ENCODE data around the gene PDE3A.

Gene PDE3A

GRCh38 chr12:20495997-20496396 lies 127.7 kb downstream of the PDE3A start:
- DNase-seq (ENCODE audit: low read depth): no peak

DNA sequence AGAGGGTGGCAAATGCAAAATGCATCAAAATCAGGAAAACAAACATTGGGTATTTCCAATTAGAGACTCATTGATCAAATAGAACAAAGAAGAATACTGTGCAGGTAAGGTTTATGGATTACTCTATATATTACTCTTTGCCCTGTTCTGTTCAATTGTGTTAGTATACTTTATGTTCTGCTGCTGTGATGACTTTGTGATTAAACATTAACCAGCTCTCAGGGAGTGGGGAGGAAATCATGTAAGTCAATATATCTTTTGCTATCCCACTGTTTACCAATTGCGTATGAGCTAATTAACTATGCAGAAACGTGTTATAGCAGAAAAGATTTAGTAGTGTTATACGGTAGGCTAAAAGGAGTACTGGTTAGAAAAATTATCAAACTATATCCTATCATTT lies 129.4 kb downstream of the PDE3A start:
- no peak for DNase-seq (ENCODE audit: low read depth)

- DNase-seq (ENCODE audit: low read depth): no peak
These were observed 133.6 kb downstream of the PDE3A start for GRCh38 chr12:20501958-20502357.

DNA sequence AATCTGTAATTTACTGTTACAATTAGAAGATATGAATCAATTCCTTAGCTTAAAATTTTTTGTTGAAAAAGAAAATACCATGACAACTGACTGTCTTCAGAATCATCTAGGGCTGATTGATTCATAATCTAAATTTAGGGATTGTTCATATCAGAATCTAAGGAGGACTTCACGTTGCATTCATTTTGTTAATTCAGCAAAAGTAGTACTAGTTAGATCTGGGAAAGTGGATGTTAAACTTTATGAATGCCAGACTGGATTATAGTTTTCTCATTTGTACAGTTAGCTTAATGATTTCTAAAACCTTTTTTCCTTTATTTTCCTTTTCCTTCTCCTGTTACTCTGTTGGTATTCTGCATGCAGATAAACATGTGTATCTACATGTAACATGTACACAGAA lies 135.5 kb downstream of the PDE3A start:
- no peak for DNase-seq (ENCODE audit: low read depth)

DNA sequence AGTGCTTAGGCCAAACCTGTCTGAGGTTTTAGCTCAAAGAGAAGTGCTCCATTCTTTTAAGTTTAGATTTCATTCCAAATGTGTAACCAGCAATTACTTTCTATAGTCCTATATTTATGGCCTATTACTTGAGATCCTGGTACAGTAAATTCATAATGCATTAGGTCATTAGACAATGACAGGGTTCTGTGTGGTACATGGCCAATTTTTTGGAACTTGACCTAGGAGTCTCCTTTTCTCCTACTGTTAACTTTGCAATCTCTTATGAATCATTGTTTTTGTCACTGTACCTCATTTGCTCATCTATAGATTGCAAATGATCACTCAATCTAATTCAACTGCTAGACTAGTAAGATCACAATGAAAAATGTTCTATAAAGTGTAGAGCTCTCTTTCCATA lies 136.7 kb downstream of the PDE3A start:
- peak; percentile 66 for DNase-seq (ENCODE audit: low read depth)

DNA sequence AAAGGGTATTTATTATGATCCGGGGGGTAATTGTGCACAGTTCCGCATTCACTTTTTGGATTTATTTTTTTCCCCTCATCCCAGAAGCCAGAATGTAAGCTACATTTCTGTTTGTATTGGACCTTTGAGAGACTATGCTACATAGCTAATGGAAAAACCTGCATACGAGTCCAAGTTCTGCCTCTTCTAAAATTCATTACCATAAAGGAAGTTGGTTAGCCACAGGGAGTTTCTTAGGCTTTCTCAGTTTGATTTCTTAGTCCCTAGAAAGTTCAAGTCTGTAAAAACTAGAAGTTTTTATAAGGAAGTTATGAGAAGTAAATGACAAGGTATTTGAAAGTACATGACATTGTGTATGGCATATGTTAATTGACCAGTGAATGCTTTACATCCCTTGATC lies 138.7 kb downstream of the PDE3A start:
- DNase-seq (ENCODE audit: low read depth): no peak

DNA sequence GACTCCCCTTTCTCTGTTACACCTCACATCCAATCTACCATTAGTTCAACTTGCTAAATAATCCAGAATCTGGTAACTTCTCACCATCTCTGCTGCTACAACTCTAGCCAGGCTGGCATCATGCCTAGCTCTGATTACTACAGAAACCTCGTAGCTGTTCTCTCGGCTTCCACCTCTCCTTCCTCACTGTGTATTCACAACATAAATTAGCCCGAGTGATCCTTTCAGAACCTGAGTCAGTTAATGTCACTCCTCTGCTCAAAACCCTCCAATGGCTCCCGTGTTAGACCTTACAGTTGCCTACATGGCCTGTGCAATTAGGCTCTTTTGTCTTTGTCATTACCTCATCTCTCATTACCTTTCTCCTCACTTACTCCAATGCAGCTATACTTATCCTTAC lies 139.4 kb downstream of the PDE3A start:
- no peak for DNase-seq (ENCODE audit: low read depth)

DNA sequence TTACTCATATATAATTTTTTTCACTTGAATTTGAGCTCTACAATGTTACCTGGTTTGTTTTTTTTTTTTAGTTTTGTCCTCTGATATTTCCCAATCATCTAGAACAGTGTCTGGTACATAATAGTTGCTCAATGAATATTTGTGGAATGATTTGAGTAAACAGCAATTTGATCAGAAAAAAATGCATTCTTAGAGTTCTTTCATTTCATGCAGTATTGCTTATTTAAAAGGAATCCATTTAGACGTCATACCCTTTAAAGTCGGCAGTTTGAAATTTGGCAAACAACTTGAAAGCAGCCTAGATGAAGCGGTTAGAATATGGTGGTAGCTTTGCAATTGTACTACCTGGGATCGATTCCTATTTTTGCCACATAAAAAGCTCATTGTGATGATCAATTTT lies 140.0 kb downstream of the PDE3A start:
- peak; percentile 63 for DNase-seq (ENCODE audit: low read depth)

- DNase-seq (ENCODE audit: low read depth): no peak
These were observed 140.6 kb downstream of the PDE3A start for GRCh38 chr12:20508962-20509361.

DNA sequence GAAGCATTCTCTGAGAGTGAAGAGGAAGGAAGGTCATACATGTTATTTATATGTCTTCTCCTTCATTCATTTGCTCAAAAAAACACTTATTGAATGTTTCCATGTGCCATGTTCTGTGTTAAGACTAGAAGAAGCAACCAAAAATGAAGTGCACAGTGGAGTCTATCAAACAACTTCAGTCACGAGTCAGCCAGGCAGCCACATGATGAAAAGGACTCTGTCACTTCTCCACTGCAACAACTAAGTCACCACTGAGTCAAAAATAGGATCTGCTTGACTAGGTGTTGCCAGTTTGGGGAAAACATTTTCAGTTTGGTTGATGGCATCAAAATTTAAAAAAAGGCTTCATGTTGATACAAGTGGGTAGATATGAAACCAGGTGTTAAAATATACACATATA lies 142.5 kb downstream of the PDE3A start:
- DNase-seq (ENCODE audit: low read depth): no peak

DNA sequence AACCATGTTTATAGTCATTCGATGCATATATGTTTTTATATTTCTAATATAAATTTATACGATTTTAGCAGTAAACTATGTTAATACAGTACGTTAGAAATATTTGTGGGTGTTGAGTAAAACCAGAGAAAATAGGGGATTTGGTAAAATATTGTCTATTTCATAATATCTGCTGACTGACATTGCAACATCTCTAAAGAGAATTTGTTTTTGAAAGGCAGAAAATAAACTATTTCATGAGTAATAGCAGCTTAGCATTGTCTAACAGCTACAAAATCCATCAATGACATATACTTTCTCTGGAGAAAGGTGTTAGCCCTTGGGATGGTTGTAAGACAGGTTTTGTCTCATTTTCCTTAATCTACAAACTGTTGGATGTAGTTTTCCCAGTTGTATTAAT lies 144.9 kb downstream of the PDE3A start:
- DNase-seq (ENCODE audit: low read depth): no peak

- DNase-seq (ENCODE audit: low read depth): no peak
These were observed 146.3 kb downstream of the PDE3A start for GRCh38 chr12:20514598-20514997.

- DNase-seq (ENCODE audit: low read depth): no peak
These were observed 152.2 kb downstream of the PDE3A start for GRCh38 chr12:20520532-20520931.

- DNase-seq (ENCODE audit: low read depth): peak; percentile 58
These were observed 155.3 kb downstream of the PDE3A start for GRCh38 chr12:20523658-20524057.

- no peak for DNase-seq (ENCODE audit: low read depth)
These were observed 155.8 kb downstream of the PDE3A start for GRCh38 chr12:20524113-20524512.

DNA sequence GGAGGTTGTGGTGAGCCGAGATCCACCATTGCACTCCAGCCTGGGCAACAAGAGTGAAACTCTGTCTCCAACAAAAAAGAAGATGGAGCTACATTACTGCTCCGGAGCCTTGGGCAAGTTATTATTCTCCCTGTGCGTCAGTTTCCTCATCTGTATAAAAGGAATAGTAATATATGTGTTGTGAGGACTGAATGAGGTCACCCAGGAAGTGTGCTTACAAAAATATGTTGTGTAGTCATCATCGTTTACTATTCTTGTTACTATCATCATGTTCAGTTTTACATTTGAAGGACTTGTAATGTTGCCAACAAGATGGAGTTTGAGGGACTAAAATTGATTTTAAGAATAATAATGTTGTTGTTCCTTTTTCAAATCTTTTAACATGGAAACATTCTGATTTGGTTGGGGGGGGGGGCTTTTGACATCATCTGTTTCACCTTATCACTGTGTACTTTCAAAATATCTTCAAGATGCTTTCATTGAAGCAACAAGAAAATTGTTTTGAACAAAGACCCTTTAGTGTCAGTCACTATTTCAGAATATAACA lies 156.8 kb downstream of the PDE3A start:
- DNase-seq (ENCODE audit: low read depth): peak; percentile 52

- DNase-seq (ENCODE audit: low read depth): peak; percentile 65
These were observed 159.3 kb downstream of the PDE3A start for GRCh38 chr12:20527417-20528163.

GRCh38 chr12:20528208-20528607 lies 159.9 kb downstream of the PDE3A start:
- no peak for DNase-seq (ENCODE audit: low read depth)

- DNase-seq (ENCODE audit: low read depth): no peak
These were observed 177.9 kb downstream of the PDE3A start for GRCh38 chr12:20546267-20546666.

- peak; percentile 68 for DNase-seq (ENCODE audit: low read depth)
These were observed 179.7 kb downstream of the PDE3A start for GRCh38 chr12:20547816-20548575.

GRCh38 chr12:20548611-20549010 lies 180.3 kb downstream of the PDE3A start:
- no peak for DNase-seq (ENCODE audit: low read depth)

DNA sequence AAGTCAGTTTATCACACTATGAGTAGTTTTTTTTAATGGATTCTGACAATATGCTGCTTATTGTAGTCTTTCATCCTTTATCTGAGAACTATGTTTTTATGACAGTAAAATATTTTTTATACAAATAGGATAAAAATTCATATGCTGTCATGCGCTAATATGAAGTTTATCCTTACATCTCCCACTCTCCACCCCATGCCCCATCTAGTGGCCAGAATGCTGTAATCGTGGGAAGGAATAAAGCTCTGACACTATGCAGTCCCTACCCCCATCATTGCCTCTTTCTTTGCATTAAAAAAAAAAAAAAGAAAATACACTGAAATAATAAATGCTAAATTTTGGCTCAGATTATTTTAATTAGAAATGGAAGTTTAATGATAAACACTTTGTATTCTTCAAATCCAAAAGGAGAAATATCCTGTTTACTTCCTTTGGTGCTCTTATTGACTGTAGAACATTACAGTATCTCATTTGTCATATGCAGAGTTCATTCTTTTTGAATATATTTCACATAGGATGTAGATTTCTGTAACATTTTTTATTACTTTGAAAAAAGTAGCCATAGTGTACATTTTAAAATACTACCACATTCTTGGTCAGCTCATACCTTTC lies 180.9 kb downstream of the PDE3A start:
- DNase-seq (ENCODE audit: low read depth): peak; percentile 36

Data from EH (cell line).